ENCODE results near the gene OSBPL7.

DNA sequence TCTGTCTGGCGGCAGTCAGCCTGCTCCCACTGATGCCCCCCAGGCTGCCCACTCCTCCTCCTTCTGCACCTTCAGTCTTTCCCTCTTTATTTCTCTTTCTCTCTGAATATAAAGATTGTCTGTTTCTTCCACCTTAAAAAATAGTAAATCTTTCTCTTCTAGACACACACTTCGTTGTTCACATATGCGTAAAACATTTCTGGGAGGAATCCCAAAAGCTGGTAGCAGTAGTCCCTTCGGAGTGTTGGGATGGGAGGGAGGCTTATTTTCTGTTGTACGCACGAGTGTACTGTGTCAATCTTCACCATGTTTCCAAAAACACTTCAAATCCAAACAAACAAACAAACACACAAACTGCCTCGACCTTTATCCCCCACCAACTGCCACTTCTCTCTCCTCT, 9.9 kb downstream of the OSBPL7 start:
- no peak for TF ChIP-seq POLR2A (IDR thresholded peaks at IDR 0.05)
- TF ChIP-seq, protein P1, sequence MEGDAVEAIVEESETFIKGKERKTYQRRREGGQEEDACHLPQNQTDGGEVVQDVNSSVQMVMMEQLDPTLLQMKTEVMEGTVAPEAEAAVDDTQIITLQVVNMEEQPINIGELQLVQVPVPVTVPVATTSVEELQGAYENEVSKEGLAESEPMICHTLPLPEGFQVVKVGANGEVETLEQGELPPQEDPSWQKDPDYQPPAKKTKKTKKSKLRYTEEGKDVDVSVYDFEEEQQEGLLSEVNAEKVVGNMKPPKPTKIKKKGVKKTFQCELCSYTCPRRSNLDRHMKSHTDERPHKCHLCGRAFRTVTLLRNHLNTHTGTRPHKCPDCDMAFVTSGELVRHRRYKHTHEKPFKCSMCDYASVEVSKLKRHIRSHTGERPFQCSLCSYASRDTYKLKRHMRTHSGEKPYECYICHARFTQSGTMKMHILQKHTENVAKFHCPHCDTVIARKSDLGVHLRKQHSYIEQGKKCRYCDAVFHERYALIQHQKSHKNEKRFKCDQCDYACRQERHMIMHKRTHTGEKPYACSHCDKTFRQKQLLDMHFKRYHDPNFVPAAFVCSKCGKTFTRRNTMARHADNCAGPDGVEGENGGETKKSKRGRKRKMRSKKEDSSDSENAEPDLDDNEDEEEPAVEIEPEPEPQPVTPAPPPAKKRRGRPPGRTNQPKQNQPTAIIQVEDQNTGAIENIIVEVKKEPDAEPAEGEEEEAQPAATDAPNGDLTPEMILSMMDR (IDR thresholded peaks at IDR 0.05), result no peak
